H9 (cell line): ENCODE results near the gene OR2AK2. TPM values are rescaled to one million over a fixed set of nuclear protein-coding genes. Genes with fewer than 3 reads are reported as not detected.

Source experiments
- DNase-seq: peaks from one replicate; pipeline ENCODE4 v3.0.0-alpha.2; 2017
- H2AFZ ChIP-seq: one replicate; pipeline ENCODE4 v1.6.1; 2013; ENCODE audit warnings: mild to moderate bottlenecking, low read length, control low read depth, moderate library complexity
- H2AK5ac ChIP-seq: 2 replicates; pipeline ENCODE4 v1.6.1; 2013; ENCODE audit warnings: low read length, control low read depth, mixed read lengths; ENCODE audit not compliant: insufficient read length
- H2BK120ac ChIP-seq: one replicate; pipeline ENCODE4 v1.6.1; 2013; ENCODE audit warnings: low read depth, mild to moderate bottlenecking, low read length, control low read depth, inconsistent platforms; ENCODE audit not compliant: poor library complexity, severe bottlenecking
- H2BK12ac ChIP-seq: 2 replicates; pipeline ENCODE4 v1.6.1; 2013; ENCODE audit warnings: low read length, control low read depth, mixed read lengths, low read depth; ENCODE audit not compliant: insufficient read length
- H2BK15ac ChIP-seq: 2 replicates; pipeline ENCODE4 v1.6.1; 2013; ENCODE audit warnings: low read depth, low read length, control low read depth
- H2BK20ac ChIP-seq: one replicate; pipeline ENCODE4 v1.6.1; 2013; ENCODE audit warnings: low read depth, mild to moderate bottlenecking, low read length, control low read depth, inconsistent platforms; ENCODE audit not compliant: poor library complexity, severe bottlenecking
- H2BK5ac ChIP-seq: 2 replicates; pipeline ENCODE4 v1.6.1; 2013; ENCODE audit warnings: low read length, control low read depth, mixed read lengths; ENCODE audit not compliant: insufficient read length
- H3K14ac ChIP-seq: 2 replicates; pipeline ENCODE4 v1.6.1; 2013; ENCODE audit warnings: low read length, control low read depth; ENCODE audit not compliant: insufficient read depth
- H3K18ac ChIP-seq: 2 replicates; pipeline ENCODE4 v1.6.1; 2013; ENCODE audit warnings: low read depth, mild to moderate bottlenecking, mixed read lengths, low read length, control low read depth; ENCODE audit not compliant: insufficient read length
- H3K23ac ChIP-seq: 2 replicates; pipeline ENCODE4 v1.6.1; 2013; ENCODE audit warnings: low read length, control low read depth, mixed read lengths, low read depth; ENCODE audit not compliant: insufficient read length
- H3K23me2 ChIP-seq: 2 replicates; pipeline ENCODE4 v1.6.1; 2013; ENCODE audit warnings: low read depth, mild to moderate bottlenecking, mixed read lengths, low read length, control low read depth; ENCODE audit not compliant: insufficient read length, poor library complexity, severe bottlenecking
- H3K27ac ChIP-seq: 2 replicates; pipeline ENCODE4 v1.5.1; 2013; ENCODE audit warnings: low read length, control low read depth, mixed read lengths, low read depth; ENCODE audit not compliant: insufficient read length
- H3K27me3 ChIP-seq: 2 replicates; pipeline ENCODE4 v1.6.1; 2013; ENCODE audit warnings: low read length, control low read depth, inconsistent platforms; ENCODE audit not compliant: insufficient read depth
- H3K4ac ChIP-seq: 2 replicates; pipeline ENCODE4 v1.6.1; 2013; ENCODE audit warnings: low read depth, mild to moderate bottlenecking, control low read depth, inconsistent platforms, low read length, moderate library complexity
- H3K4me1 ChIP-seq: 2 replicates; pipeline ENCODE4 v1.6.1; 2013; ENCODE audit warnings: low read length, control low read depth, inconsistent platforms; ENCODE audit not compliant: insufficient read depth
- H3K4me2 ChIP-seq: 2 replicates; pipeline ENCODE4 v1.6.1; 2013; ENCODE audit warnings: low read length, control low read depth, mixed read lengths; ENCODE audit not compliant: insufficient read length, insufficient read depth
- H3K56ac ChIP-seq: 2 replicates; pipeline ENCODE4 v1.6.1; 2013; ENCODE audit warnings: low read depth, mild to moderate bottlenecking, mixed read lengths, low read length, control low read depth; ENCODE audit not compliant: insufficient read length
- H3K79me1 ChIP-seq: 2 replicates; pipeline ENCODE4 v1.6.1; 2013; ENCODE audit warnings: low read depth, mild to moderate bottlenecking, moderate library complexity, low read length, control low read depth, inconsistent platforms; ENCODE audit not compliant: insufficient read depth, poor library complexity, severe bottlenecking
- H3K79me2 ChIP-seq: 2 replicates; pipeline ENCODE4 v1.6.1; 2013; ENCODE audit warnings: low read length, control low read depth, inconsistent platforms; ENCODE audit not compliant: insufficient read depth
- H3K9ac ChIP-seq: 2 replicates; pipeline ENCODE4 v1.6.1; 2013; ENCODE audit warnings: low read length, control low read depth, mixed read lengths; ENCODE audit not compliant: insufficient read length; ENCODE audit errors: extremely low read depth
- H3K9me3 ChIP-seq: one replicate; pipeline ENCODE4 v1.6.1; 2013; ENCODE audit warnings: low read depth, low read length, inconsistent platforms; ENCODE audit not compliant: control insufficient read depth
- H3T11ph ChIP-seq: one replicate; pipeline ENCODE4 v1.6.1; 2013; ENCODE audit warnings: mild to moderate bottlenecking, low read length, control low read depth, inconsistent platforms
- H4K20me1 ChIP-seq: one replicate; pipeline ENCODE4 v1.6.1; 2013; ENCODE audit not compliant: control insufficient read depth, insufficient read length, insufficient read depth
- H4K5ac ChIP-seq: 2 replicates; pipeline ENCODE4 v1.6.1; 2013; ENCODE audit warnings: low read depth, mild to moderate bottlenecking, mixed read lengths, low read length, control low read depth; ENCODE audit not compliant: insufficient read length
- H4K8ac ChIP-seq: replicated peaks from 2 replicates; pipeline ENCODE4 v1.6.1; 2013; ENCODE audit warnings: low read length, control low read depth, mixed read lengths, low read depth; ENCODE audit not compliant: insufficient read length
- H4K91ac ChIP-seq: 2 replicates; pipeline ENCODE4 v1.6.1; 2013; ENCODE audit warnings: low read depth, mild to moderate bottlenecking, moderate library complexity, mixed read lengths, low read length, control low read depth; ENCODE audit not compliant: insufficient read length
- H3K27ac Mint-ChIP-seq, 3 experiments: 2 replicates in 2 of 3; 3 replicates in 1 of 3; pipeline ENCODE4 v1.8.0; 2020 to 2021; ENCODE audit warnings: mixed read lengths in 3 of 3, mild to moderate bottlenecking in 1 of 3, moderate library complexity in 1 of 3
- H3K27me3 Mint-ChIP-seq: 2 replicates; pipeline ENCODE4 v1.8.0; 2021; ENCODE audit warnings: low read depth, mild to moderate bottlenecking, moderate library complexity, mixed read lengths
- H3K36me3 Mint-ChIP-seq, 3 experiments: 2 replicates in 2 of 3; 3 replicates in 1 of 3; pipeline ENCODE4 v1.8.0; 2020 to 2021; ENCODE audit warnings: low read depth in 3 of 3, mixed read lengths in 3 of 3; ENCODE audit not compliant: insufficient read depth in 1 of 3
- H3K4me1 Mint-ChIP-seq, 2 experiments: 2 replicates each; pipeline ENCODE4 v1.8.0; 2020; ENCODE audit warnings: mixed read lengths in 2 of 2
- H3K4me3 Mint-ChIP-seq, 2 experiments: 2 replicates in 1 of 2; 3 replicates in 1 of 2; pipeline ENCODE4 v1.8.0; 2020 to 2021; ENCODE audit warnings: mild to moderate bottlenecking in 2 of 2, mixed read lengths in 2 of 2, moderate library complexity in 1 of 2
- H3K9me3 Mint-ChIP-seq, 2 experiments: 2 replicates in 1 of 2; 3 replicates in 1 of 2; pipeline ENCODE4 v1.8.0; 2020; ENCODE audit warnings: mild to moderate bottlenecking in 2 of 2, mixed read lengths in 2 of 2, moderate library complexity in 1 of 2
- CTCF ChIP-seq: fragments of 200-600 bp; sonication (generic); conservative IDR thresholded peaks from 3 replicates; pipeline ENCODE4 v1.8.0; 2021; ENCODE audit warnings: antibody characterized with exemption, mild to moderate bottlenecking
- WGBS: extraction: QIAGEN DNeasy Blood & Tissue Kit; methylation state at CpG from one replicate; pipeline ENCODE4 v1.1.7; 2013; ENCODE audit warnings: missing lambda C conversion rate, low lambda C conversion rate, mixed read lengths; ENCODE audit not compliant: insufficient read length; ENCODE audit errors: extremely low coverage; 5-methylcytosine and 5-hydroxymethylcytosine counted together
- total RNA-seq: library from RNA; stranded (reverse); gene quantifications from 2 replicates; pipeline ENCODE4 v1.2.1, GENCODE V29; 2021

The OR2AK2 gene
- total RNA-seq, 1 experiment from 2014 or later, result not detected

GRCh38 chr1:247992986-247993385 lies 28.0 kb downstream of the OR2AK2 start:
- H2BK20ac ChIP-seq, result no peak overlapping the region
- no peaks in the 10 kb centered on the region for H4K20me1 ChIP-seq
- H2BK120ac ChIP-seq, result no peak overlapping the region
- peaks cover 76 to 78% of the 10 kb centered on the region in 2 experiments for H3K9me3 Mint-ChIP-seq
- no peak overlapping the region for H4K5ac ChIP-seq
- H3K27me3 Mint-ChIP-seq, result no peaks in the 10 kb centered on the region; the same call in none of the 2 replicates
- H3K27me3 ChIP-seq, result no peaks in the 10 kb centered on the region
- H3K79me2 ChIP-seq, result no peaks in the 10 kb centered on the region
- H3K18ac ChIP-seq, result no peak overlapping the region
- DNase-seq, result no peak
- H3K9ac ChIP-seq, result no peak overlapping the region
- no peak overlapping the region for H3K4me3 Mint-ChIP-seq
- H2BK12ac ChIP-seq, result no peak overlapping the region
- peaks cover 3 to 30% (median 5%) of the 10 kb centered on the region in 3 experiments; a peak in 4 of 7 replicates for H3K36me3 Mint-ChIP-seq
- no peak overlapping the region for H2AFZ ChIP-seq
- H3K4me2 ChIP-seq, result no peak overlapping the region
- no peak overlapping the region for H3K56ac ChIP-seq
- H3K23me2 ChIP-seq, result no peaks in the 10 kb centered on the region
- no peaks in the 10 kb centered on the region for H3K4me1 Mint-ChIP-seq
- no peak for TF ChIP-seq CTCF
- H4K91ac ChIP-seq, result no peak overlapping the region
- no peak overlapping the region for H4K8ac ChIP-seq
- no CpG with 5 or more reads among the region's 2 CpGs for WGBS
- no peak overlapping the region for H3K23ac ChIP-seq
- H3T11ph ChIP-seq, result no peak overlapping the region
- H3K4me1 ChIP-seq, result no peaks in the 10 kb centered on the region
- peaks cover 67% of the 10 kb centered on the region for H3K9me3 ChIP-seq
- no peaks in the 10 kb centered on the region for H3K79me1 ChIP-seq
- H2BK15ac ChIP-seq, result no peak overlapping the region
- no peak overlapping the region for H3K4ac ChIP-seq
- no peak overlapping the region for H2BK5ac ChIP-seq
- no peak overlapping the region for H2AK5ac ChIP-seq
- H3K27ac Mint-ChIP-seq, result no peak overlapping the region
- H3K27ac ChIP-seq, result no peak overlapping the region
- no peak overlapping the region for H3K14ac ChIP-seq
